ENCODE measurements around the gene SHROOM3. TPM values are rescaled to one million over a fixed set of nuclear protein-coding genes. Genes with fewer than 3 reads are reported as not detected.

SHROOM3 gene
- total and polyA plus RNA-seq, 2 donors from 2014 or later = 5.5 to 67.3 TPM

GRCh38 chr4:76698141-76698540 lies 263.1 kb downstream of the SHROOM3 start:
- no peak overlapping the region for H3K9ac ChIP-seq (ENCODE audit: low read length in 3 of 3)
- peaks cover 7 to 13% (median 9%) of the 10 kb centered on the region in 3 donors for H3K4me1 ChIP-seq (ENCODE audit: control insufficient read depth in 2 of 3, insufficient read depth in 2 of 3, low read depth in 1 of 3, low read length in 3 of 3)
- intact Hi-C loops (cut with DNase I) = no loop called here
- DNase-seq (no peak), FAIRE-seq (no peak)
- no peaks in the 10 kb centered on the region for H3K9me3 ChIP-seq (ENCODE audit: control insufficient read depth in 2 of 3, insufficient read depth in 1 of 3, low read length in 3 of 3)
- no peak overlapping the region for H3K4me3 ChIP-seq (ENCODE audit: low read length in 3 of 3)
- TF ChIP-seq CTCF (IDR thresholded peaks at IDR 0.05; ENCODE audit: borderline replicate concordance, extremely low read depth, insufficient read depth) = no peak
- H3K36me3 ChIP-seq (ENCODE audit: control insufficient read depth in 2 of 3, insufficient read depth in 3 of 3, low read length in 3 of 3) = no peaks in the 10 kb centered on the region
- no peak overlapping the region for H3K27ac ChIP-seq (ENCODE audit: low read depth in 2 of 2, low read length in 2 of 2)
- no peaks in the 10 kb centered on the region for H3K27me3 ChIP-seq (ENCODE audit: control insufficient read depth, insufficient read depth, low read length)

GRCh38 chr4:76699751-76700310 lies 264.8 kb downstream of the SHROOM3 start:
- intact Hi-C loops (cut with DNase I) = no loop called here
- no peak for FAIRE-seq
- Histone ChIP-seq H3K27ac (ENCODE audit: low read depth in 2 of 2, low read length in 2 of 2) (no peak overlapping the region), H3K36me3 (ENCODE audit: control insufficient read depth in 2 of 3, insufficient read depth in 3 of 3, low read length in 3 of 3) (no peaks in the 10 kb centered on the region), H3K27me3 (ENCODE audit: control insufficient read depth, insufficient read depth, low read length) (no peaks in the 10 kb centered on the region), H3K9ac (ENCODE audit: low read length in 3 of 3) (no peak overlapping the region), H3K4me1 (ENCODE audit: control insufficient read depth in 2 of 3, insufficient read depth in 2 of 3, low read depth in 1 of 3, low read length in 3 of 3) (peaks cover 13 to 27% (median 17%) of the 10 kb centered on the region in 3 donors), H3K9me3 (ENCODE audit: control insufficient read depth in 2 of 3, insufficient read depth in 1 of 3, low read length in 3 of 3) (no peaks in the 10 kb centered on the region), H3K4me3 (ENCODE audit: low read length in 3 of 3) (no peak overlapping the region)
- TF ChIP-seq CTCF (IDR thresholded peaks at IDR 0.05; ENCODE audit: borderline replicate concordance, extremely low read depth, insufficient read depth) = no peak
- no peak for DNase-seq

- FAIRE-seq (no peak), DNase-seq (no peak)
- Histone ChIP-seq H3K9ac (ENCODE audit: low read length in 3 of 3) (no peak overlapping the region), H3K27ac (ENCODE audit: low read depth in 2 of 2, low read length in 2 of 2) (peak overlapping the region in 1 of 2 donors; percentile 1), H3K4me3 (ENCODE audit: low read length in 3 of 3) (no peak overlapping the region), H3K27me3 (ENCODE audit: control insufficient read depth, insufficient read depth, low read length) (no peaks in the 10 kb centered on the region), H3K4me1 (ENCODE audit: control insufficient read depth in 2 of 3, insufficient read depth in 2 of 3, low read depth in 1 of 3, low read length in 3 of 3) (peaks cover 10 to 23% (median 12%) of the 10 kb centered on the region in 3 donors), H3K9me3 (ENCODE audit: control insufficient read depth in 2 of 3, insufficient read depth in 1 of 3, low read length in 3 of 3) (no peaks in the 10 kb centered on the region), H3K36me3 (ENCODE audit: control insufficient read depth in 2 of 3, insufficient read depth in 3 of 3, low read length in 3 of 3) (no peaks in the 10 kb centered on the region)
- no peak for TF ChIP-seq CTCF (IDR thresholded peaks at IDR 0.05; ENCODE audit: borderline replicate concordance, extremely low read depth, insufficient read depth)
- intact Hi-C loops (cut with DNase I) = no loop called here
These were observed 267.6 kb downstream of the SHROOM3 start for GRCh38 chr4:76702440-76703122.

Data from kidney (tissue), 14 donors.